SK-N-SH (cell line): ENCODE data around the gene SMYD4. TPM values are rescaled to one million over a fixed set of nuclear protein-coding genes. Genes with fewer than 3 reads are reported as not detected.

ENCODE experiments used
- CTCF ChIA-PET: fragments of 300-600, 350-600 bp; formaldehyde crosslinking; extraction: SDS; loops from one replicate; lab custom pipeline; 2021; lab: Yijun Ruan, JAX
- POLR2A ChIA-PET: fragments of 350-600 bp; sonication (Branson Sonifier 250); formaldehyde crosslinking; extraction: SDS; loops from one replicate; lab custom pipeline; 2020; ENCODE audit warnings: antibody characterized with exemption, inconsistent platforms; lab: Yijun Ruan, JAX
- DNase-seq: peaks from one replicate; pipeline ENCODE4 v3.0.0; 2012
- H2AFZ ChIP-seq: fragments of 200-600 bp; sonication (generic); 2 replicates; pipeline ENCODE4 v1.8.1; 2016; ENCODE audit warnings: antibody characterized with exemption, mild to moderate bottlenecking, low read depth
- H3F3A ChIP-seq: fragments of 200-600 bp; sonication (generic); replicated peaks from 2 replicates; pipeline ENCODE3; 2016; ENCODE audit warnings: antibody characterized with exemption, mild to moderate bottlenecking; ENCODE audit not compliant: insufficient read depth
- H3K27ac ChIP-seq, 2 experiments: fragments of 200-500 bp in 1 of 2; fragments of 200-600 bp in 1 of 2; sonication (Bioruptor generic) in 1 of 2; sonication (generic), shearing (Covaris generic) in 1 of 2; 2 replicates each; pipeline versions ENCODE4 v1.5.1 to v1.6.1; 2014 to 2016; ENCODE audit warnings: low read depth in 2 of 2, inconsistent platforms in 1 of 2, low read length in 1 of 2, mild to moderate bottlenecking in 1 of 2, mixed read lengths in 1 of 2
- H3K27me3 ChIP-seq: fragments of 200-600 bp; sonication (generic), shearing (Covaris generic); 2 replicates; pipeline ENCODE4 v1.6.1; 2016; ENCODE audit warnings: mixed run types; ENCODE audit not compliant: insufficient read depth
- H3K36me3 ChIP-seq, 2 experiments: fragments of 200-500 bp in 1 of 2; fragments of 200-600 bp in 1 of 2; sonication (Bioruptor generic) in 1 of 2; sonication (generic) in 1 of 2; replicated peaks in 1 of 2; 2 replicates each; pipeline versions ENCODE3 to v1.5.1; 2014 to 2016; ENCODE audit warnings: low read length in 1 of 2, mild to moderate bottlenecking in 1 of 2; ENCODE audit not compliant: insufficient read depth in 2 of 2, control insufficient read depth in 1 of 2
- H3K4me1 ChIP-seq, 2 experiments: fragments of 200-500 bp in 1 of 2; fragments of 200-600 bp in 1 of 2; sonication (Bioruptor generic) in 1 of 2; sonication (generic), shearing (Covaris generic) in 1 of 2; 2 replicates each; pipeline versions ENCODE4 v1.5.1 to v1.6.1; 2014 to 2016; ENCODE audit warnings: low read depth in 1 of 2, low read length in 1 of 2, mixed run types in 1 of 2; ENCODE audit not compliant: insufficient read depth in 2 of 2, control insufficient read depth in 1 of 2
- H3K4me2 ChIP-seq: fragments of 200-600 bp; sonication (generic), shearing (Covaris generic); 2 replicates; pipeline ENCODE4 v1.6.1; 2017; ENCODE audit warnings: mixed run types
- H3K4me3 ChIP-seq, 2 experiments: fragments of 200-500 bp in 1 of 2; fragments of 200-600 bp in 1 of 2; sonication (Bioruptor generic) in 1 of 2; sonication (generic), shearing (Covaris generic) in 1 of 2; 2 replicates each; pipeline versions ENCODE4 v1.5.1 to v1.8.1; 2014 to 2016; ENCODE audit warnings: low read depth in 2 of 2, inconsistent platforms in 1 of 2, low read length in 1 of 2, mild to moderate bottlenecking in 1 of 2, mixed read lengths in 1 of 2, moderate library complexity in 1 of 2
- H3K79me2 ChIP-seq: fragments of 200-600 bp; sonication (generic); 2 replicates; pipeline ENCODE4 v1.8.1; 2017; ENCODE audit warnings: mild to moderate bottlenecking; ENCODE audit not compliant: insufficient read depth
- H3K9ac ChIP-seq: fragments of 200-600 bp; sonication (generic); 2 replicates; pipeline ENCODE4 v1.6.1; 2017; ENCODE audit warnings: mixed run types
- H3K9me2 ChIP-seq: fragments of 200-600 bp; sonication (generic); 2 replicates; pipeline ENCODE4 v1.6.1; 2017; ENCODE audit warnings: mixed run types
- H3K9me3 ChIP-seq: fragments of 200-600 bp; sonication (generic); 2 replicates; pipeline ENCODE4 v1.6.1; 2017; ENCODE audit warnings: mixed run types, mild to moderate bottlenecking, moderate library complexity
- H4K20me1 ChIP-seq: fragments of 200-600 bp; sonication (generic); 2 replicates; pipeline ENCODE4 v1.6.1; 2017; ENCODE audit warnings: mild to moderate bottlenecking, mixed run types; ENCODE audit not compliant: insufficient read depth
- CHD2 ChIP-seq: fragments of 150-350 bp; IDR thresholded peaks from 2 replicates; pipeline ENCODE4 v1.6.1; 2018; ENCODE audit warnings: low read length; ENCODE audit not compliant: partially characterized antibody
- ELF1 ChIP-seq: IDR thresholded peaks from 2 replicates; pipeline ENCODE4 v1.4.0; 2012
- EP300 ChIP-seq, 2 experiments: IDR thresholded peaks; 2 replicates each; pipeline versions ENCODE4 v1.4.0 to v1.6.1; 2012; ENCODE audit warnings: borderline replicate concordance in 1 of 2, low read depth in 1 of 2, low read length in 1 of 2
- EZH2phosphoT487 ChIP-seq: fragments of 200-600 bp; sonication (generic); IDR thresholded peaks from 2 replicates; pipeline ENCODE4 v1.6.1; 2017; ENCODE audit warnings: low read depth, mixed run types, mild to moderate bottlenecking, antibody characterized with exemption, moderate library complexity, borderline replicate concordance
- FOSL2 ChIP-seq: IDR thresholded peaks from 2 replicates; pipeline ENCODE4 v1.4.0; 2012; ENCODE audit warnings: low read depth, mild to moderate bottlenecking, moderate library complexity, borderline replicate concordance
- FOXM1 ChIP-seq: IDR thresholded peaks from 2 replicates; pipeline ENCODE4 v1.4.0; 2012; ENCODE audit warnings: low read depth, mild to moderate bottlenecking
- GATA2 ChIP-seq: sonication (generic); formaldehyde crosslinking; IDR thresholded peaks from 2 replicates; pipeline ENCODE4 v1.5.0; 2020; ENCODE audit warnings: mild to moderate bottlenecking, missing genetic modification reagents
- MEF2A ChIP-seq: IDR thresholded peaks from 2 replicates; pipeline ENCODE4 v1.4.0; 2012; ENCODE audit warnings: low read depth, borderline replicate concordance
- MXI1 ChIP-seq: IDR thresholded peaks from 2 replicates; pipeline ENCODE4 v1.6.1; 2012; ENCODE audit warnings: mild to moderate bottlenecking, low read depth, low read length, improper control_type of control experiment
- NFIC ChIP-seq: IDR thresholded peaks from 2 replicates; pipeline ENCODE4 v1.4.0; 2012; ENCODE audit warnings: borderline replicate concordance
- POLR2AphosphoS5 ChIP-seq: IDR thresholded peaks from 2 replicates; pipeline ENCODE4 v1.6.1; 2012; ENCODE audit warnings: low read depth, low read length
- RAD21 ChIP-seq: IDR thresholded peaks from 2 replicates; pipeline ENCODE4 v1.6.1; 2012; ENCODE audit warnings: mild to moderate bottlenecking, low read length
- RCOR1 ChIP-seq: fragments of 150-350 bp; IDR thresholded peaks from 2 replicates; pipeline ENCODE4 v1.6.1; 2017; ENCODE audit warnings: antibody characterized with exemption, low read length
- RFX5 ChIP-seq: IDR thresholded peaks from 2 replicates; pipeline ENCODE4 v1.6.1; 2012; ENCODE audit warnings: mild to moderate bottlenecking, improper control_type of control experiment, low read length
- RXRA ChIP-seq: IDR thresholded peaks from 2 replicates; pipeline ENCODE4 v1.4.0; 2012; ENCODE audit warnings: low read depth, mild to moderate bottlenecking, borderline replicate concordance
- SIN3A ChIP-seq: IDR thresholded peaks from 2 replicates; pipeline ENCODE4 v1.6.1; 2012; ENCODE audit warnings: low read depth, mild to moderate bottlenecking, low read length, moderate library complexity, borderline replicate concordance
- SMC3 ChIP-seq: IDR thresholded peaks from 2 replicates; pipeline ENCODE4 v1.6.1; 2012; ENCODE audit warnings: low read depth, low read length, improper control_type of control experiment
- TAF1 ChIP-seq: IDR thresholded peaks from 2 replicates; pipeline ENCODE4 v1.6.1; 2012; ENCODE audit warnings: low read depth, mild to moderate bottlenecking, low read length, moderate library complexity, borderline replicate concordance
- TCF12 ChIP-seq: IDR thresholded peaks from 2 replicates; pipeline ENCODE4 v1.4.0; 2012
- WGBS: methylation state at CpG from one replicate; pipeline ENCODE4 v1.1.6; 2017; ENCODE audit warnings: low lambda C conversion rate; 5-methylcytosine and 5-hydroxymethylcytosine counted together
- polyA plus RNA-seq, 3 experiments: library from polyadenylated mRNA; depleted of rRNA; stranded (reverse); fragments of >200 nt; gene quantifications; 2 replicates each; pipeline ENCODE4 v1.2.3, GENCODE V29; 2012
- TF ChIP-seq, protein P1 (sequence below): IDR thresholded peaks from 2 replicates; pipeline ENCODE4 v1.4.0; 2012; ENCODE audit warnings: low read depth, borderline replicate concordance
- TF ChIP-seq, protein P2 (sequence below): IDR thresholded peaks from 2 replicates; pipeline ENCODE4; 2012
- TF ChIP-seq, protein P3 (sequence below): IDR thresholded peaks from 2 replicates; pipeline ENCODE4 v1.4.0; 2012; ENCODE audit warnings: low read depth
- TF ChIP-seq, protein P4 (sequence below): fragments of 150-350 bp; IDR thresholded peaks from 2 replicates; pipeline ENCODE4 v1.6.1; 2017; ENCODE audit warnings: antibody characterized with exemption, low read length, low read depth, borderline replicate concordance
- TF ChIP-seq, protein P5 (sequence below): fragments of 200-600 bp; sonication (generic); IDR thresholded peaks from 2 replicates; pipeline ENCODE4 v1.6.1; 2017; ENCODE audit warnings: antibody characterized with exemption, mild to moderate bottlenecking, moderate library complexity

SMYD4 gene
- polyA plus RNA-seq, 1 of the 3 experiments (the other 2 are of a cell fraction), result 4.9 TPM

DNA sequence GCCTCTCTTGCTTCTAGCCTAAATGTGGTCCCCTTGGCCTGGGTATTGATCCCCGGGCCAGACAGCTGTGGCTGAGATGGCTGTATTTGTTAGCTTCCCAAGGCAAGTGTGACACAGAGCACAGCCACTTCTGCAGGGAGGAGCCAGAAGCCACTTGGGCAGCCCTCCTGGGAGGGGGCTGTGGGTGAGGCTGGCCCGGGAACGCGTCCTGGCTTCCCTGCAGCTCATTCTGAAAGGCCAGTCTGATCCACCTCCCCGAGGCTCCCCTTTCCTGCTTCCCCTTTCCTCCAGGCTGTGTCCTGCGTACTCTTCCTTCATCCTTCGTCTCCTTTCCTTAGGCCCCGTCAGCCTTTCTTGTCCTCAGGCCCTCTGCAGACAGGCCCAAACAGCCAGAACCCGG, 79.1 kb downstream of the SMYD4 start:
- no peak overlapping the region for H3K4me3 ChIP-seq
- no peak for DNase-seq
- no peaks in the 10 kb centered on the region for H3K9me2 ChIP-seq
- H3K36me3 ChIP-seq, result no peaks in the 10 kb centered on the region
- H3K27me3 ChIP-seq, result no peaks in the 10 kb centered on the region
- H2AFZ ChIP-seq, result no peak overlapping the region
- TF ChIP-seq POLR2AphosphoS5 (no peak), MXI1 (no peak), RFX5 (no peak), CHD2 (no peak), GATA2 (no peak), RCOR1 (no peak), MEF2A (no peak), SMC3 (no peak), EZH2phosphoT487 (no peak), FOXM1 (no peak)
- TF ChIP-seq, protein P1, sequence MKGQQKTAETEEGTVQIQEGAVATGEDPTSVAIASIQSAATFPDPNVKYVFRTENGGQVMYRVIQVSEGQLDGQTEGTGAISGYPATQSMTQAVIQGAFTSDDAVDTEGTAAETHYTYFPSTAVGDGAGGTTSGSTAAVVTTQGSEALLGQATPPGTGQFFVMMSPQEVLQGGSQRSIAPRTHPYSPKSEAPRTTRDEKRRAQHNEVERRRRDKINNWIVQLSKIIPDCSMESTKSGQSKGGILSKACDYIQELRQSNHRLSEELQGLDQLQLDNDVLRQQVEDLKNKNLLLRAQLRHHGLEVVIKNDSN, result no peak
- TF ChIP-seq, protein P2, sequence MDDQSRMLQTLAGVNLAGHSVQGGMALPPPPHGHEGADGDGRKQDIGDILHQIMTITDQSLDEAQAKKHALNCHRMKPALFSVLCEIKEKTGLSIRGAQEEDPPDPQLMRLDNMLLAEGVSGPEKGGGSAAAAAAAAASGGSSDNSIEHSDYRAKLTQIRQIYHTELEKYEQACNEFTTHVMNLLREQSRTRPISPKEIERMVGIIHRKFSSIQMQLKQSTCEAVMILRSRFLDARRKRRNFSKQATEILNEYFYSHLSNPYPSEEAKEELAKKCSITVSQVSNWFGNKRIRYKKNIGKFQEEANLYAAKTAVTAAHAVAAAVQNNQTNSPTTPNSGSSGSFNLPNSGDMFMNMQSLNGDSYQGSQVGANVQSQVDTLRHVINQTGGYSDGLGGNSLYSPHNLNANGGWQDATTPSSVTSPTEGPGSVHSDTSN, result no peak
- TF ChIP-seq, protein P3, sequence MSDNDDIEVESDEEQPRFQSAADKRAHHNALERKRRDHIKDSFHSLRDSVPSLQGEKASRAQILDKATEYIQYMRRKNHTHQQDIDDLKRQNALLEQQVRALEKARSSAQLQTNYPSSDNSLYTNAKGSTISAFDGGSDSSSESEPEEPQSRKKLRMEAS, result no peak
- H3K9me3 ChIP-seq, result no peaks in the 10 kb centered on the region
- no peak overlapping the region for H3K4me2 ChIP-seq
- WGBS, result 84% methylated on average over 6 of the region's 9 CpGs
- H3K9ac ChIP-seq, result no peak overlapping the region
- H3K79me2 ChIP-seq, result no peaks in the 10 kb centered on the region
- ChIA-PET CTCF (interaction anchor here (0.9 kb wide), 1 partner anchor 29 kb away, joined by 3 read pairs; no protein-coding TSS in a partner anchor), POLR2A (interaction anchor here (0.7 kb wide), 1 partner anchor 11 kb away, joined by 3 read pairs; the partner anchor contains the start of gene SERPINF1)
- no peak overlapping the region for H3K27ac ChIP-seq
- H3F3A ChIP-seq, result no peaks in the 10 kb centered on the region
- no peaks in the 10 kb centered on the region for H4K20me1 ChIP-seq
- peaks cover 0 to 9% of the 10 kb centered on the region in 2 experiments; a peak in 1 of 4 replicates for H3K4me1 ChIP-seq

DNA sequence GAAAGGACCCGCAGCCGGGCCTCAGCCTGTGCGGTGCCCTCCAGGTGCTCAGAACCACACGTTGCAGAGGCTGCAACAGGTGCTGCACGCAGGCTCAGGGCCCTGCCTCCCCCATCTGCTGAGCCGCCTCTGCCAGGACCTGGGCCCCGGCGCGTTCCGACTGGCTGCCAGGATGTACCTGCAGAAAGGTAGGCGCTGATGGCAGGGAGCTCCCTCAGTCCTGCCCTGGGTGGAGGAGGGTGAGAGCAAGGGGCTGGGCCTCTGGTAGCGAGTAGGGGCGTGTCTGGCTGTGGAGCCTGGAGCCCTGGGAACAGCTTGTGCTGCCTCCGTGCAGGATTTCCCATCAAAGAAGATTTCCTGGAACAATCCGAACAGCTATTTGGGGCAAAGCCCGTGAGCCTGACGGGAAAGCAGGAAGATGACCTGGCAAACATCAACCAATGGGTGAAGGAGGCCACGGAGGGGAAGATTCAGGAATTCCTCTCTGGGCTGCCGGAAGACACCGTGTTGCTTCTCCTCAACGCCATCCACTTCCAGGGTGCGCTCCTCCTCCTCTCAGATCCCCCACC, 82.6 kb downstream of the SMYD4 start:
- Histone ChIP-seq H3K9me2 (no peaks in the 10 kb centered on the region), H4K20me1 (no peaks in the 10 kb centered on the region), H3K9ac (no peak overlapping the region), H3K4me3 (no peak overlapping the region), H3K27me3 (no peaks in the 10 kb centered on the region), H3K27ac (no peak overlapping the region), H3K4me1 (peaks cover 0 to 3% of the 10 kb centered on the region in 2 experiments; a peak in 1 of 4 replicates), H3K4me2 (no peak overlapping the region), H3K79me2 (no peaks in the 10 kb centered on the region), H3F3A (no peaks in the 10 kb centered on the region), H3K36me3 (no peaks in the 10 kb centered on the region), H3K9me3 (no peaks in the 10 kb centered on the region), H2AFZ (no peak overlapping the region)
- POLR2A ChIA-PET, result no interaction called here
- CTCF ChIA-PET, result interaction anchor here (0.9 kb wide), 1 partner anchor 136 kb away, joined by 3 read pairs; no protein-coding TSS in a partner anchor
- no peak for DNase-seq
- 96% methylated on average over 12 of the region's 22 CpGs for WGBS
- TF ChIP-seq NFIC (no peak), FOSL2 (no peak), SIN3A (no peak), ELF1 (no peak), POLR2AphosphoS5 (no peak), TAF1 (no peak), RXRA (no peak), MEF2A (no peak), RAD21 (no peak), EP300 (IDR thresholded peaks at IDR 0.05; ENCODE audit: borderline replicate concordance in 1 of 2, low read depth in 1 of 2, low read length in 1 of 2) (no peak), FOXM1 (no peak), TCF12 (no peak)
- TF ChIP-seq, protein P4, sequence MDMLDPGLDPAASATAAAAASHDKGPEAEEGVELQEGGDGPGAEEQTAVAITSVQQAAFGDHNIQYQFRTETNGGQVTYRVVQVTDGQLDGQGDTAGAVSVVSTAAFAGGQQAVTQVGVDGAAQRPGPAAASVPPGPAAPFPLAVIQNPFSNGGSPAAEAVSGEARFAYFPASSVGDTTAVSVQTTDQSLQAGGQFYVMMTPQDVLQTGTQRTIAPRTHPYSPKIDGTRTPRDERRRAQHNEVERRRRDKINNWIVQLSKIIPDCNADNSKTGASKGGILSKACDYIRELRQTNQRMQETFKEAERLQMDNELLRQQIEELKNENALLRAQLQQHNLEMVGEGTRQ, result no peak
- TF ChIP-seq, protein P3, result no peak
- TF ChIP-seq, protein P5, sequence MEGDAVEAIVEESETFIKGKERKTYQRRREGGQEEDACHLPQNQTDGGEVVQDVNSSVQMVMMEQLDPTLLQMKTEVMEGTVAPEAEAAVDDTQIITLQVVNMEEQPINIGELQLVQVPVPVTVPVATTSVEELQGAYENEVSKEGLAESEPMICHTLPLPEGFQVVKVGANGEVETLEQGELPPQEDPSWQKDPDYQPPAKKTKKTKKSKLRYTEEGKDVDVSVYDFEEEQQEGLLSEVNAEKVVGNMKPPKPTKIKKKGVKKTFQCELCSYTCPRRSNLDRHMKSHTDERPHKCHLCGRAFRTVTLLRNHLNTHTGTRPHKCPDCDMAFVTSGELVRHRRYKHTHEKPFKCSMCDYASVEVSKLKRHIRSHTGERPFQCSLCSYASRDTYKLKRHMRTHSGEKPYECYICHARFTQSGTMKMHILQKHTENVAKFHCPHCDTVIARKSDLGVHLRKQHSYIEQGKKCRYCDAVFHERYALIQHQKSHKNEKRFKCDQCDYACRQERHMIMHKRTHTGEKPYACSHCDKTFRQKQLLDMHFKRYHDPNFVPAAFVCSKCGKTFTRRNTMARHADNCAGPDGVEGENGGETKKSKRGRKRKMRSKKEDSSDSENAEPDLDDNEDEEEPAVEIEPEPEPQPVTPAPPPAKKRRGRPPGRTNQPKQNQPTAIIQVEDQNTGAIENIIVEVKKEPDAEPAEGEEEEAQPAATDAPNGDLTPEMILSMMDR, result no peak
